Measurements from ENCODE around the gene GBP6. TPM values are rescaled to one million over a fixed set of nuclear protein-coding genes. Genes with fewer than 3 reads are reported as not detected.

GBP6 gene
- total and polyA plus RNA-seq, 2 donors (not counting 1 experiment from before 2014, with no cell fraction given) = 0.12 TPM; not detected in 1

DNA sequence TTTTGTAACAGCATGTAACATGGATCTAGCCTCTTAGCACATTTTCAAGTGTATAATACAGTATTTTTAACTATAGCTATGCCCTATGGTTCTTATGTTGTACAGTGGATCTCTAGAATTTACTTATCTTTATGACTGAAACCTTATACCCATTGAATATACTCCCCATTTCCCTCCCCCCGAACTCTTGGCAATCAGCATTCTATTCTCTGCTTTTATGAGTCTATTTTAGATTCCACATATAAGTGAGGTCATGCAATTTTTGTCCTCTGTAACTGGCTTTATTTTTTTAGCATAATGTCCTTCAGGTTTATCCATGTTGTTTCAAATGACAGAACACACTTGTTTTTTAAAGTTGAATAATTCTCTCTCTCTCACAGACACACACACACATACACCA, 3.1 kb upstream of the GBP6 start:
- no peak overlapping the region for H3K4me2 ChIP-seq (replicated peaks; ENCODE audit: low read depth, low read length, poor library complexity, severe bottlenecking)
- H3K9me3 ChIP-seq (ENCODE audit: control extremely low read depth in 1 of 3, control insufficient read depth in 2 of 3, insufficient read depth in 1 of 3, low read length in 2 of 3) = no peaks in the 10 kb centered on the region
- no peaks in the 10 kb centered on the region for H4K20me1 ChIP-seq (ENCODE audit: control insufficient read depth, insufficient read depth, low read length, poor library complexity, severe bottlenecking)
- ATAC-seq (ENCODE audit: low read depth) = no peak
- H3K4me1 ChIP-seq (ENCODE audit: control insufficient read depth in 2 of 2, insufficient read depth in 2 of 2, low read length in 2 of 2) = no peaks in the 10 kb centered on the region
- no peak overlapping the region for H2AFZ ChIP-seq (ENCODE audit: insufficient read depth, low read depth, low read length, poor library complexity, severe bottlenecking)
- no peak overlapping the region for H3K27ac Mint-ChIP-seq
- no peaks in the 10 kb centered on the region for H3K9me3 Mint-ChIP-seq (ENCODE audit: insufficient read depth)
- peaks cover 3% of the 10 kb centered on the region for H3K27me3 Mint-ChIP-seq
- no peaks in the 10 kb centered on the region for H3K36me3 ChIP-seq (replicated peaks in 1 of 2; ENCODE audit: control extremely low read depth in 1 of 2, control insufficient read depth in 1 of 2, extremely low read depth in 1 of 2, insufficient read depth in 2 of 2, low read length in 1 of 2)
- ChIA-PET POLR2A (no interaction called here), CTCF (interaction anchor here (0.6 to 9.2 kb wide), 4 partner anchors 277 to 377 kb away, joined by 3 to 150 read pairs (median 67); no protein-coding TSS in a partner anchor)
- no peaks in the 10 kb centered on the region for H3K27me3 ChIP-seq (replicated peaks in 1 of 4; ENCODE audit: control extremely low read depth in 1 of 4, control insufficient read depth in 3 of 4, insufficient read depth in 4 of 4, low read length in 3 of 4)
- intact Hi-C loops (cut with micrococcal nuclease) = no loop called here
- H3K4me1 Mint-ChIP-seq = no peaks in the 10 kb centered on the region
- no peak overlapping the region for H3K27ac ChIP-seq (ENCODE audit: low read length in 2 of 2)
- no peak overlapping the region for H3K4me3 Mint-ChIP-seq
- no peak for DNase-seq
- H3K79me2 ChIP-seq (ENCODE audit: control insufficient read depth, insufficient read depth, low read length) = no peaks in the 10 kb centered on the region
- WGBS (ENCODE audit: insufficient coverage) = no CpG with 5 or more reads among the region's 1 CpG
- no peak overlapping the region for H3K9ac ChIP-seq (ENCODE audit: low read length)
- no peak for TF ChIP-seq EZH2 (IDR thresholded peaks at IDR 0.05; ENCODE audit: borderline replicate concordance, insufficient read depth, low read depth, low read length, poor library complexity, severe bottlenecking)
- TF ChIP-seq, protein P1, sequence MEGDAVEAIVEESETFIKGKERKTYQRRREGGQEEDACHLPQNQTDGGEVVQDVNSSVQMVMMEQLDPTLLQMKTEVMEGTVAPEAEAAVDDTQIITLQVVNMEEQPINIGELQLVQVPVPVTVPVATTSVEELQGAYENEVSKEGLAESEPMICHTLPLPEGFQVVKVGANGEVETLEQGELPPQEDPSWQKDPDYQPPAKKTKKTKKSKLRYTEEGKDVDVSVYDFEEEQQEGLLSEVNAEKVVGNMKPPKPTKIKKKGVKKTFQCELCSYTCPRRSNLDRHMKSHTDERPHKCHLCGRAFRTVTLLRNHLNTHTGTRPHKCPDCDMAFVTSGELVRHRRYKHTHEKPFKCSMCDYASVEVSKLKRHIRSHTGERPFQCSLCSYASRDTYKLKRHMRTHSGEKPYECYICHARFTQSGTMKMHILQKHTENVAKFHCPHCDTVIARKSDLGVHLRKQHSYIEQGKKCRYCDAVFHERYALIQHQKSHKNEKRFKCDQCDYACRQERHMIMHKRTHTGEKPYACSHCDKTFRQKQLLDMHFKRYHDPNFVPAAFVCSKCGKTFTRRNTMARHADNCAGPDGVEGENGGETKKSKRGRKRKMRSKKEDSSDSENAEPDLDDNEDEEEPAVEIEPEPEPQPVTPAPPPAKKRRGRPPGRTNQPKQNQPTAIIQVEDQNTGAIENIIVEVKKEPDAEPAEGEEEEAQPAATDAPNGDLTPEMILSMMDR (IDR thresholded peaks at IDR 0.05) = no peak
- no peak overlapping the region for H3K4me3 ChIP-seq (ENCODE audit: control extremely low read depth in 1 of 5, extremely low read depth in 1 of 5, insufficient read depth in 1 of 5, low read depth in 2 of 5, low read length in 4 of 5)

GRCh38 chr1:89361681-89362080, 2.2 kb upstream of the GBP6 start:
- POLR2A ChIA-PET = no interaction called here

More at GRCh38 chr1:89361681-89362080, 2.2 kb upstream of the GBP6 start:
- intact Hi-C loops (cut with micrococcal nuclease) = no loop called here
- TF ChIP-seq, protein P1 (IDR thresholded peaks at IDR 0.05) = no peak
- no peak for TF ChIP-seq EZH2 (IDR thresholded peaks at IDR 0.05; ENCODE audit: borderline replicate concordance, insufficient read depth, low read depth, low read length, poor library complexity, severe bottlenecking)
- H3K4me3 ChIP-seq (ENCODE audit: control extremely low read depth in 1 of 5, extremely low read depth in 1 of 5, insufficient read depth in 1 of 5, low read depth in 2 of 5, low read length in 4 of 5) = no peak overlapping the region
- H3K27me3 ChIP-seq (replicated peaks in 1 of 4; ENCODE audit: control extremely low read depth in 1 of 4, control insufficient read depth in 3 of 4, insufficient read depth in 4 of 4, low read length in 3 of 4) = no peaks in the 10 kb centered on the region
- H3K36me3 ChIP-seq (replicated peaks in 1 of 2; ENCODE audit: control extremely low read depth in 1 of 2, control insufficient read depth in 1 of 2, extremely low read depth in 1 of 2, insufficient read depth in 2 of 2, low read length in 1 of 2) = no peaks in the 10 kb centered on the region
- no peak overlapping the region for H3K27ac ChIP-seq (ENCODE audit: low read length in 2 of 2)
- peaks cover 3% of the 10 kb centered on the region for H3K27me3 Mint-ChIP-seq
- H3K4me3 Mint-ChIP-seq = no peak overlapping the region
- H3K27ac Mint-ChIP-seq = no peak overlapping the region
- no peak overlapping the region for H2AFZ ChIP-seq (ENCODE audit: insufficient read depth, low read depth, low read length, poor library complexity, severe bottlenecking)
- no peaks in the 10 kb centered on the region for H3K9me3 Mint-ChIP-seq (ENCODE audit: insufficient read depth)
- no peaks in the 10 kb centered on the region for H4K20me1 ChIP-seq (ENCODE audit: control insufficient read depth, insufficient read depth, low read length, poor library complexity, severe bottlenecking)
- WGBS (ENCODE audit: insufficient coverage) = 97% methylated on average over 2 of the region's 3 CpGs
- no peak overlapping the region for H3K4me2 ChIP-seq (replicated peaks; ENCODE audit: low read depth, low read length, poor library complexity, severe bottlenecking)
- CTCF ChIA-PET = interaction anchor here (0.6 to 9.2 kb wide), 6 partner anchors 29 to 378 kb away, joined by 3 to 150 read pairs (median 8); no protein-coding TSS in a partner anchor
- H3K9ac ChIP-seq (ENCODE audit: low read length) = no peak overlapping the region
- H3K4me1 ChIP-seq (ENCODE audit: control insufficient read depth in 2 of 2, insufficient read depth in 2 of 2, low read length in 2 of 2) = no peaks in the 10 kb centered on the region
- no peaks in the 10 kb centered on the region for H3K9me3 ChIP-seq (ENCODE audit: control extremely low read depth in 1 of 3, control insufficient read depth in 2 of 3, insufficient read depth in 1 of 3, low read length in 2 of 3)
- DNase-seq = no peak
- no peaks in the 10 kb centered on the region for H3K79me2 ChIP-seq (ENCODE audit: control insufficient read depth, insufficient read depth, low read length)
- H3K4me1 Mint-ChIP-seq = no peaks in the 10 kb centered on the region
- ATAC-seq (ENCODE audit: low read depth) = no peak

Measured in B cell (primary cell).